HG02610 (cell line): ENCODE data around the gene RAET1G.
"Not testable (repeated sequence)": the region's sequence is repeated elsewhere in the genome, so short reads cannot be mapped to it uniquely, and the experiment has no call there.

Source experiments
- ATAC-seq: cut with Tn5 transposase; IDR thresholded peaks from one replicate; pipeline ENCODE4 v1.9.1; 2021; ENCODE audit warnings: mild to moderate bottlenecking, moderate library complexity; ENCODE audit not compliant: unreplicated experiment

The RAET1G gene

DNA sequence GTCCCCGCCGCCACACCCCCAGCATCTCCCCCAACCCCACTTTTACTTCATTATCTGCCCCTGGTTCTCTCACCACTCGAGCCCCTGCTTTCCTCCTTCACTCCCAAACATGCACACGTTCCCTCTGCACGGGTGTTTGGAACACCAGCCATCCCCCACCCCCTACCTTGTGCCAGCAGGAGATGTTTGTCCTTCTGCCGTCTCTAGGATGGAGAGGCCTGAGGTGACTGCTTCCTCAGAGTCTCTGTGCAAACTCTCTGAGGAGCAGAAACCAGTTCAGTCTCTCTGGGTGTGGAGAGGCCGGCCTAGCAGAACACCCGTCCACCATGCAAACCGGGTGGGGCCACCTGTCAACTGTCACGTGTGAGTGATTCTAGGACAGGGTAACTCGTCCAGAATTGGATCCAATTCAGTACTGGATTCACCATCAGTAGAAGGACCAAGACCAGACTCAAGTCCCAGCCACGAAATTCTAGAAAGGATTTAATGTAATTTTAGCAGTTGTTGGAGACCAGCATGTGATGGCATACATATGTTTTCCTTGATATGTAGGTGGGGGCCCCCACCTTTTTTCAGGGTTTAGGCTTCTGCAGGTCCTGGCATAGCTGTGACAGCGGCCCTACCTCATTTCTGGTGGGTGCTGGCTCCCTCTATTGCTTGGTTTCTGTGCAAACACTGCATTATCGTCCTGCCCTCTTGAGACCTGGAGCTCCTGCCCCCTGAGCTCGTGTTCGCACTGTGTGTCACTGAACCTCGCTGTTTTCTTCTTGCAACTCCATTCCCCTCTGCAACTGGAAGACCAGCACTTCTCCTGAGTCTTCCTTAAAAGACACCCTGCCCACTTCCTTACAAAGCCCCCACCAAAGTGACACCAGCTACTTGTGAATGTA is 24.8 kb downstream of the RAET1G start, which contains the start of gene RAET1E:
Gene RAET1E, minus strand, starts transcription at position 259 of the 890 bp plus-strand sequence. CDS start 7,212 bp downstream, outside the sequence.
- no peak for ATAC-seq

DNA sequence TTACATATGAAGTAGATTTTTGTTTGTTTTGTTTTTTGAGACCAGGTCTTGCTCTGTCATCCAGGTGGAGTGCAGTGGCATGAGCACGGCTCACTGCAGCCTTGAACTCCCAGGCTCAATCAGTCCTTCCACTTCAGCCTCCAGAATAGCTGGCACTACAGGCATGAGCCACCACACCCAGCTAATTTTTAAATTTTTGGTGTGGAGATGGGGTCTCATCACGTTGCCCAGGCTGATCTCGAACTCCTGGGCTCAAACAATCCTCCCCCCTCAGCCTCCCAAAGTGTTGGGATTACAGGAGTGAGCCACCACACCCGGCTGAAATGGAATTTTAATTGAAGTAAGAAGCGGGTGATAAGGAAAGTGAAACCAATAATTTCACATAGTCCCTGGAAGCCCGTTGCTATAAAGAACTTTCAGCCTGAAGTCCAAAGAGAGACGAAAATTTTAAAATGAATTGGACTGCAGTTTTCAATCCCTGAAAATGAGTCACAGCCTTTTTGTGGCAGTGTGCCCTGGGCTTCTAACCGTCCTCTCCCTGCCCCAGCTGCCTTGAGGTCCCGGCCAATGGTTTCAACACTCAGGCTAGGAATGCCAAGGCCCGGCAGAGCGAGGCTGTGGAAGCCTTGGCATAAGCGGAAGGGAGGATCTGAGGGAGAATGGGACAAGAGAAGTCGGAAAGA is 25.8 kb downstream of the RAET1G start:
- no peak for ATAC-seq

DNA sequence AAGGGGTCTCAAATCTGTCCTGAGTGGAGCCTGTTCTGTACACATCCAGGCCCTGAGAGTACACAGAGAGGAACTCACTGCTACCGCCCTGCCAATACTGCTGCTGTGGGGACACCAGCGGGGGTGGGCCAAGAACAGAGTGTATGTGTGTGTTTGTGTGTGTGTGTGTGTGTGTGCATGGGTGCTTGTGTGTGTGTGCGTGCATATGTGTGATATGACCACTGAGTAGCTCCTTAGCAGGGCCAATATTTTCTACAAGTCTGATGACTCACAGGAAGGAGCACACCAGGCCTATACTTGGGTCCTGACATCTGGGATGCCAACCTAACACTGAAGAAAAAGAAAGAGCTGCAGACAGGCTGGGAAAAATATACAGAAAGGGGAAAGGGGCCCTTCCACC is 26.4 kb downstream of the RAET1G start:
- ATAC-seq: no peak

DNA sequence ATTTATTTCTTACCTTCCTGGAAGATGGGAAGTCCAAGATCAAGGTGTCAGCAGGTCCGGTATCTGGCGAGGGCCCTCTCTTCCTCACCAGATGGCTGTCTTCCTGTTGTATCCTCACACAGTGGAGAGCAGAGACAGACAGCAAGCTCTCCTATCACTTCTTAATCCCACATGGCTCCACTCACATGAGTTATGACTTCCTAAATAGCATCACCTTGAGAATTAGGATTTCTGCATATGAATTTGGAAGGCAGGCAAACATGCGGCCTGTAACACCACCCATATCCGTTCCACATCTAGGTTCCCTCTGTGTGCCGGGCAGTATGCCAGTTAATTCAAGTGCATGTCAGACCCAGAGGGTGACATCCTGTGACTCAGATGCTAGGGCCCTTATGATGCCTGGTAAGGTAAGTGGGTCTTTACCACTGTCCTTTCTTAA is 27.1 kb downstream of the RAET1G start:
- ATAC-seq: no peak

DNA sequence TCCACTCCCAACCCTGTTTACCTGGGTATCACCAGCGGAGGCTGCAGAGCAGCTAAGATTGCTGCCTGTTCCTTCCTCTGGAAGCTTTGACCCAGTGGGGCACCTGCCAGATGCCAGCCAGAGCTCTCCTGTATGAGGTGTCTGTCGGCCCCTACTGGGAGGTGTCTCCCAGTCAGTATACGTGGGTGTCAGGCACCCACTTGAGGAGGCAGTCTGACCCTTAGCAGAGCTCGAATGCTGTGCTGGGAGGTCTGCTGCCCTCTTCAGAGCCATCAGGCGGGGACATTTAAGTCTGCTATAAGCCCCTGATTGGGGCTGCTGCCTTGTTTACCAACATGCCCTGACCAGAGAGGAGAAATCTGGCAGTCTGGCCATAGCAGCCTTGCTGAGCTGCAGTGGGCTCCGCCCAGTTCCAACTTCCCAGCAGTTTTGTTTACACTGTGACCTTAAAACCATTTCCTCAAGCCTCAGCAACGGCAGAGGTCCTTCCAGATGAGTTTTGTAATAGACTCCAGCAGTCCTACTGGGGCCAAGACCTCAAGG is 27.8 kb downstream of the RAET1G start:
- no peak for ATAC-seq

DNA sequence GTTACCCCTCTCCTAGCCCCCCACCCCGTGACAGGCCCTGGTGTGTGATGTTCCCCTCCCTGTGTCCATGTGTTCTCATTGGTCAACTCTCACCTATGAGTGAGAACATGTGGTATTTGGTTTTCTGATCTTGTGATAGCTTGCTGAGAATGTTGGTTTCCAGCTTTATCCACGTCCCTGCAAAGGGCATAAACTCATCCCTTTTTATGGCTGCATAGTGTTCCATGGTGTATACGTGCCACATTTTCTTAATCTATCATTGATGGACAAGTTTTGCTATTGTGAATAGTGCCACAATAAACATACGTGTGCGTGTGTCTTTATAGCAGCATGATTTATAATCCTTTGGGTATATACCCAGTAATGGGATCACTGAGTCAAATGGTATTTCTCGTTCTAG is 31.1 kb downstream of the RAET1G start:
- ATAC-seq: not testable (repeated sequence)

DNA sequence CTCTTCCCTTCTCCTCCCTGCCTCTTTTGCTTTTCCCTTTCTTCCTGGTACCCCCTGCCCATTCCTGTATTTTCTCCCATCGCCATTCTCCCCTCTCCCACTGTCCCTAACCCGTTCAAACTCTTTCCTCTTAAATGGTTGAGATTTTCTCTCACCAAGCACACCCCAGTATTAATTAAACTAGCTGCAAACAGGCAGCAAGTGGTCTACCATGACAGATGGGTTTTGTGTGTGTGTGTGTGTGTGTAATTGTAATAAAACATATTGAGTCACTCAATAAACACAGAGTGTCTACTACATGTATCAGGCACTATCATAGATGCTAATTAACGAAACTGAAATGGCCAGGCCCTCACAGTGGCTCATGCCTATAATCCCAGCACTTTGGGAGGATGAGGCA is 31.7 kb downstream of the RAET1G start:
- ATAC-seq: no peak

DNA sequence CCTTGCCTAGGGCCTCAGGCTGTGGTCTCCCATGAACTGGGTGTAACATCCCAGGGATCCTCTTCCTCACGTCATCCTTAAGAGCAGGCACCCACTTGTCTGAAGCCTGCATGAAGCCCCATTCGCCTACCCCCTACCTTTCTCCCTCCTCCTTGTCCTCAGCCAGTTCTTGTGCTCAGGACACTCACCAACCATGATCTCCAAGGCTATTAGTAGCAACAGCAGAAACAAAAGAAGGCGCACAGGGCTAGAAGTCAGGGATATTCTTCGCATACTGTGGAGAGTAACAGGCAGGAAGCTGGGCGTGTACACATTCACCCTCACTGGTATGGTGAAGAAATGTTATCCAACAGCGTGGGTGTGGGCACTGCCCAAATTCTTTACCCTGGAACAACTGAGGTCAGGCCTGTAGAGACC is 32.3 kb downstream of the RAET1G start:
- ATAC-seq: no peak

DNA sequence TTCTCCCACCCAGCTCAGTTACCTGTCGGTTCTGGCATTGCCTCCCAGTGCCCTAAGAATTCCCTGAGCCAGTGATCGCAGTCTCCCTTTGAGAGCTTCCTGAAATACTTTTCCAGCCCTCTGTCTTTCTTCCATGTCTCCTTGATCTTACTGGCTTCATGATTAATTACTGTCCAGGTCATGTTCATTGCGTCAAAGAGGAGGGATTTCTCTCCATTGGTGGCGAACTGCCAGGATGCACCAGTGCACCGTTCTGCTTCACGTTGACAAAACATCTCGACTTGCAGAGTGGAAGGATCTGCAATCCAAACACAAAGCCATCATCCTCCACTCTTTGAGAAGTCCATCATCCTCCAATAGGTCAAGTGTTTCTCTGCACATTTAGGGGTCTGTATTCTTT is 33.6 kb downstream of the RAET1G start:
- no peak for ATAC-seq

DNA sequence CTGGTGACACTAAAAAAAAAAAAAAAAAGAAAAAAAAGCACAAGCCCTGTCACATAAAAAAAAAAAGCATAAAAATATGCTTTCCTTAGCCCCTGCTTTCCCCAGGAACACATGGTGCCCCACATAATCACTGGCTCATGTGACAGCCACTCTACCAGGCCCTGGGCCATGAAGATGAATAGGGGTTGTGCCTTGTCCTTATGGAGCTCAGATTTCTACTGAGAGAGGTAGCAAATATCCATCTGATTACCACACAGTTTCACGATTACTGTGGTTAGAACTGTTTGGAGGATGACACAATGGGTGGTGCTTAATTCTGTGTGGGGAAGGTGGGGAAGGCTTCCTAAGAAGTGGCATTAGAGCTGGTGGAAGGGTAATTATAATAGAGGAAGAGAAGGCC is 34.3 kb downstream of the RAET1G start:
- no peak for ATAC-seq

DNA sequence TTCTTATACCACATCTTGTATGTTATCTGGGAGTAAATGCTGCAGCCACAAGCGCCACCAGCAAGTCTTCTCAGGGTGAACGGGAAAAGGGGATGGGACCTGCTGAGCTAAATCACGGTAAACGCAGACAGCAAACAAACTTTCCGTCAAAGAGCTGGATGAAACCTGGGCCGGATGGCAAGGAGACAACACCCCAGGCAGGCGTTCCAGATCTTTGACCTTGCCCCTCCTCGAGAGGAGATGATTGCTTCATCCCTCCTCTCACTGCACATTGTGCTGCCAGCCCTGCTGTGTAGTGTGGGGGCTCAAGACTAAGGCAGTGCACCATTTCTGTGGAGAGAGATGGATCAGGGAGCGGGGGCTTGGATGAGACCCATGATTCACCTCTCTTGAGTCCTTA is 34.8 kb downstream of the RAET1G start:
- no peak for ATAC-seq

DNA sequence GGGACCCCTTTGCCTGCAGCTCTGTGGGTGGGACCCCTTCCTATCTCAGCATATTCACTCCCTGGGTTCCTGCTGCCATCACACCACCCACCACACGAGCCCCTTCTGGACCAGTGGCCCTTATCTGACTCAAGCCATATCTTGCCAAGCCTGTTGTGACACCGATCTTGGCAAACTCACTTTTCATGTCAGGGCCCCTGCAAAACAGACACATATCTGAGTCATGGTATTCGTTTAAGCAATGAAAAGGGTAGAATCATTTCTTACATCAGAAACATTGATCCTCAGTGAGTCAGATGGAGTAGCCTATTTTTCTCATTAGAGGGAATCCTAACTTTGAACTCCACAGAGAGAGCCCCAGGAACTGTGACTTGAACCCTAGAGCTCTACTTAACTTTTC is 35.6 kb downstream of the RAET1G start:
- ATAC-seq: no peak

DNA sequence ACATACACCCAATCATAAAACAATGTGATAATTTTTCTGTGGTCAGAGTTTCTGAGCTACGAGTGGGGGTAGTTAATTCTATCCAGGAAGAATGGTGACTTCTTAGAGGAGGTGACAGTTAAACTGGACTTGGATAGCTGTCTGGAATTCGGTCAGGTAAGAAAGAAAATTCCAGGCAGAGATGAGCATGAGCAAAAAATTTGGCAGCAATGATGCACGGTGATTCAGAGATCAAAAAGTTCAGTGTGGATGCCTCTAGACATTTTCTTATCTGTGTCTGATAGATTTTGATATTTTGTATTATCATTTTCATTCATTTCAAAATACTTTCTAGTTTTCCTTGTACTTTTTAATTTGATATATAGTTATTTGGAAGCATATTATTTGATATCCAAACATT is 37.0 kb downstream of the RAET1G start:
- ATAC-seq: no peak

DNA sequence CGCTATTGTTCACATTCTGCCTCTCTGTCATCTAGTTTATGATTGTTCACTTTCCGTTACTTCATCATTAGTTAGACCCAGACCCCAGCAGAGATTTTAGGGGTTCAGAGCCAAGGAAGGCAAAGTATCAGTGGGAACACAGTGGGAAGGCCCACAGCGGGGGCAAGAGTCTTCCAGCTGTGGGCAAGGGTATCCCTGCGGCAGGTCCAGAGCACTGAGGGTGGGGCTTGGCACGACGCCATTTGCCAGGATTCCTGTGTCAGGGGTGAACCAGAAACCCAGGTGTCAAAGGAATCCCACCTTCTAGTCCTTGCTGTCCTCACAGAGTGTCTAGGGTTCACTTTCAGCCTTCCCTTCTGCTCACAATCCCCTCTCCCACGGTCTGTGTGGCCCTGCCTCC is 38.3 kb downstream of the RAET1G start:
- no peak for ATAC-seq

DNA sequence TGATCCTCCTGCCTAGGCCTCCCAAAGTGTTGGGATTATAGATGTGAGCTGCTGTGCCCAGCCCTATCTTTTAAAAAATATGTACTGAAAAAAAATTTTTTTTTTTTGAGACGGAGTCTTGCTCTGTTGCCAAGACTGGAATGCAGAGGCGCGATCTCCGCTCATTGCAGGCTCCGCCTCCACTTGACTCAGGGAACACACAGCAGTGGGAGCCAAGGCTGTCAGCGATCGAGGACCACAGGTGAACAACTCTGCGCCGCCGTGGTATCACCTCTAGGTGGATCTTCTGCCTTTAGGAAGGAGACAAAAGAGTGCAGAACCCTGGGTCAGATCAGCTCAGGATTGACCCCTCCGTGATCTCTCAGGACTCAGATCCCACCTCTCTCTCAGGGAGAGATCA is 38.7 kb downstream of the RAET1G start:
- ATAC-seq: no peak

DNA sequence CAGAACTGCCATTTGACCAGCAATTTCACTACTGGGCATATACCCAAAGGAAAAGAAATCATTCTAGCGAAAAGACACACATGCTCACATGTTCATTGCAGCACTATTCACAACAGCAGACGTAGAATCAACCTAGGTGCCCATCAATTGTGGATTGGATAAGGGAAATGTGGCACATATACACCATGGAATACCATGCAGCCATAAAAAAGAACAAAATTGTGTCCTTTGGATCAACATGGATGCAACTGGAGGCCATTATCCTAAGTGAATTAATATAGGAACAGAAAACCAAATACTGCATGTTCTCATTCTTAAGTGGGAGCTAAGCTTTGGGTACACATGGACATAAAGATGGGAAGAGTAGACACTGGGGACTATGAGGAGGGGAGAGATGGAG is 41.1 kb downstream of the RAET1G start:
- ATAC-seq: no peak

DNA sequence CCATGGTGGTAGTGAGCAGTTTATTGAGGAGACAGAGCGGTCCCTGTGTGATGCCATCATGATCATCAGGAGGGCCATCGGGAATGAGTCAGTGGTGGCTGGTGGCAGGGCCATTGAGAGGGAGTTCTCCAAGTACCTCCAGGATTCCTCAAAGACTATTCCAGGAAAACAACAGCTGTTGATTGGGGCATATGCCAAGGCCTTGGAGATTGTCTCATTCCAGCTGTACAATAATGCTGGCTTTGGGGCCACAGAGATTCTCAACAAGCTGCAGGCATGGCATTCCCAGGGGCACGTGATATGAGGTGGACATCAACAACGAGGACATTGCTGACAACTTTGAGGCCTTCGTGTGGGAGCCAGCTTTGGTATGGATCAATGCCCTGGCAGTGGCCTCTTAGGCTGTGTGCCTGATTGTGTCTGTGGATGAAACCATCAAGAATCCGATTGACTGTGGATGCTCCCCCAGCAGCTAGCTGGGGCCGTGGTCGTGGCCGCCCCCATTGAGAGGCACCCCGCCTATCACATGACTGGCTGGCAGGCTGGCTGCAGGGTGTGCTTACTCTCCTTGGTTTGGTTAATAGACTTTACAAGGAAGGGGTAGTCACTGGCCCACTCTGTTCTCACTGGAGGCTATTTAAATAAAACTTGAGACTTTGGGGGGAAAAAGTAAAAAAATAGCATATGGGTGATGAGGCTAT is 41.7 kb downstream of the RAET1G start:
- ATAC-seq: no peak

DNA sequence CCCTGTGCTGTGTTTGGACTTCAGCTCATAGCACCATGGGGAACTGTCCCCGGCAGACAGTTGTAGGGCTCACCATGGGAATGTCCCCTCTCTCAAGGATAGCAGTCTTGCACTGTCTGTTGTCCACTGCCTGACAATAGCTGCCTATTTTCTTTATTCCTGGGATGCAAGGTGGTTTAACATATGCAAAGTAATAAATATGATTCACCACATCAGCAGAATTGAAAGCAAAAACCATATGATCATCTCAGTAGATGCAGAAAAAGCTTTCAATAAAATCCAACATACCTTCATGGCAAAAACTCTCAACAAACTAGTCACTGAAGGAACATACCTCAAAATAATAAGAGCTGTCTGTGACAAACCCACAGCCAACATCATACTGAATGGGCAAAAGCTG is 45.3 kb downstream of the RAET1G start:
- no peak for ATAC-seq

DNA sequence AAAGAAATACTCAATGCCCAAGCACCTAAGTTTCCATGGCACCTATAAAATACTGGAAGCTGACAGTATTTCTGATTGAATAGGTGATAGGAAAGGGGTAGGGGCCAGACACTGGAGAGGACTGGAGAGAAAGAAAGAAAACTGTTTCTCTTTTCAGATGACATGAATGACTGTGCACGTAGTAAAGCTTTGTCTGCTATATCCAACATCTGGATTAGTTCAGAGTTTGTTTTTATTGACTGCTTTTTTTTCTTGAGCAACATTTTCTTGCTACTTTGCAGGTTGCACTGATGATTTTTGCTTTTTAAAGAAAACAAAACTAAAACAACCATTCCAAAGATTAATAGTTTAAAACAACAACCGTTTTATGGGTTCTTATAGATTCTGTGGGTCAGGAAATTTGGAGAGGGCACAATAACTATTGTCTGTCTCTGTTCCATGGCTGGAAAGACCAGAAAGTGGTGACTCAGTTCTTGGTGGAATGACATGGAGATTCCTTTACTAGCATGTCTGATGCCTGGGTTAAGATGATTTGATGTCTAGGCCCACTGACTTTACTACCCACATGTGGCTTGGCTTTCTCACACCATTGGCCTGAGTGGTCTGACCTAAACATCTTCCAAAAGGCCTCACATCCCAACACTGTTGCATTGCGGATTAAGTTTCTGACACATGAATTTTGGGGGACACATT is 46.5 kb downstream of the RAET1G start:
- ATAC-seq: no peak

DNA sequence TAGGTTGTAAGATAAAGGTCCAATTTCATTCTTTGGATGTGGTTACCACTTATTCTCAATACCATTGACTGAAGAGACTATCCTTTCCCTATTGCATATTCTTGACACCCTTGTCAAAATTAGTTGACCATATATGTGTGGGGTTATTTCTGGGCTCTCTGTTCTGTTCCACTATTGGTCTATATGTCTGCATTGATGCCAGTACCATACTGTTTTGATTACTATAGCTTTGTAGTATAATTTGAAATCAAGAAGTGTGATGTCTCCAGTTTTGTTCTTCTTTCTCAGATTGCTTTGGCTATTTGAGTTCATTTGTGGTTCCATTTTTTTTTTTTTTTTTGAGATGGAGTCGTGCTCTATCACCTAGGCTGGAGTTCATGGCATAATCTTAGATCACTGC is 50.7 kb downstream of the RAET1G start:
- ATAC-seq: no peak

DNA sequence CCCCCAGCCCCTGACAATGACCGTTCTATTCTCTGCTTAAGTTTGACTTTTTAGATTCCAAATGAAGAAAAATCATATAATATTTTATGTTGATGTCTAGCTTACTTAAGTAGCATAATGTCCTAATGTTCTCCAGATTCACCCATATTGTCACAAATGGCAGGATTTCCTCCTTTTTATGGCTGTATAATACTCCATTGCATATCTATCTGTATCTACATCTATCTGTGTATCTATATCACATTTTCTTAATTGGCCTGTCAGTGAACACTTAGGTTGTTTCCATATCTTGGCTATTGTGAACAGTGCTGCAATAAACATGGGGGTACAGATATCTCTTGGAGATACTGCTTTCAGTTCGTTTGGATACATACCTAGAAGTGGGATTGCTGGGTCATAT is 51.7 kb downstream of the RAET1G start:
- no peak for ATAC-seq
